GM12892 (cell line): ENCODE measurements around the gene RPIA.

Source experiments
- DNase-seq: peaks from one replicate; pipeline ENCODE4 v3.0.0; 2011; ENCODE audit not compliant: insufficient read length
- FAIRE-seq: peaks from 2 replicates; lab custom pipeline; 2011; peaks lifted over from hg19 to GRCh38; lab: Jason Lieb, UNC
- POLR2A ChIP-seq: IDR thresholded peaks from 2 replicates; pipeline ENCODE4 v1.6.1; 2011; ENCODE audit warnings: low read depth, low read length, control low read depth
- POLR2AphosphoS5 ChIP-seq: IDR thresholded peaks from 2 replicates; pipeline ENCODE4 v1.6.1; 2011; ENCODE audit warnings: low read depth, low read length, control low read depth
- TAF1 ChIP-seq: IDR thresholded peaks from 2 replicates; pipeline ENCODE4 v1.6.1; 2011; ENCODE audit warnings: low read depth, mild to moderate bottlenecking, control low read depth, low read length, borderline replicate concordance

Gene RPIA

GRCh38 chr2:88714667-88715066 lies 23.2 kb downstream of the RPIA start:
- FAIRE-seq (no peak), DNase-seq (no peak)
- TF ChIP-seq POLR2AphosphoS5 (no peak), POLR2A (no peak), TAF1 (no peak)

GRCh38 chr2:88720399-88720798 lies 28.9 kb downstream of the RPIA start:
- no peak for FAIRE-seq
- DNase-seq = no peak
- TF ChIP-seq POLR2AphosphoS5 = no peak
- TF ChIP-seq POLR2A = no peak
- TF ChIP-seq TAF1 = no peak

GRCh38 chr2:88721268-88721667 lies 29.8 kb downstream of the RPIA start:
- no peak for DNase-seq
- TF ChIP-seq TAF1 = no peak
- TF ChIP-seq POLR2A = no peak
- TF ChIP-seq POLR2AphosphoS5 = no peak
- FAIRE-seq = no peak

GRCh38 chr2:88724643-88725332 lies 33.3 kb downstream of the RPIA start:
- TF ChIP-seq POLR2A (no peak), TAF1 (no peak)
- FAIRE-seq (no peak), DNase-seq (no peak)

GRCh38 chr2:88729061-88729745 lies 37.7 kb downstream of the RPIA start:
- DNase-seq = no peak
- no peak for FAIRE-seq
- TF ChIP-seq POLR2A (no peak), TAF1 (no peak), POLR2AphosphoS5 (no peak)

GRCh38 chr2:88733155-88733902 lies 41.9 kb downstream of the RPIA start:
- TF ChIP-seq POLR2A = no peak
- no peak for TF ChIP-seq TAF1
- TF ChIP-seq POLR2AphosphoS5 = no peak
- FAIRE-seq (no peak), DNase-seq (no peak)

GRCh38 chr2:88735133-88735532 lies 43.7 kb downstream of the RPIA start:
- no peak for FAIRE-seq
- TF ChIP-seq POLR2AphosphoS5 (no peak), POLR2A (no peak)
- DNase-seq = no peak

GRCh38 chr2:88735853-88736252 lies 44.4 kb downstream of the RPIA start:
- TF ChIP-seq POLR2A = no peak
- no peak for TF ChIP-seq POLR2AphosphoS5
- no peak for TF ChIP-seq TAF1
- FAIRE-seq = no peak
- DNase-seq = no peak

- TF ChIP-seq POLR2A (no peak), POLR2AphosphoS5 (no peak)
- FAIRE-seq = no peak
- no peak for DNase-seq
These were observed 45.0 kb downstream of the RPIA start for GRCh38 chr2:88736437-88736836.

GRCh38 chr2:88737385-88737784 lies 45.9 kb downstream of the RPIA start:
- FAIRE-seq (no peak), DNase-seq (no peak)
- TF ChIP-seq POLR2AphosphoS5 (no peak), TAF1 (no peak), POLR2A (no peak)

GRCh38 chr2:88738271-88738670 lies 46.8 kb downstream of the RPIA start:
- TF ChIP-seq TAF1 = no peak
- TF ChIP-seq POLR2AphosphoS5 = no peak
- TF ChIP-seq POLR2A = no peak
- no peak for DNase-seq
- FAIRE-seq = no peak
